ENCODE data around the gene ZDHHC4. TPM values are rescaled to one million over a fixed set of nuclear protein-coding genes. Genes with fewer than 3 reads are reported as not detected.

The ZDHHC4 gene
- polyA plus RNA-seq, 1 of the 3 experiments (the other 2 are of a cell fraction), result 169 TPM

GRCh38 chr7:6589829-6590644, 12.8 kb downstream of the ZDHHC4 start, which contains the start of gene INTS15 (continued):
- TF ChIP-seq YY1 (IDR thresholded peaks at IDR 0.05; ENCODE audit: low read depth), result 0 out of 2 replicates have a peak, but pooled peaks have one; percentile 23
- no peak for TF ChIP-seq RCOR1 (IDR thresholded peaks at IDR 0.05; ENCODE audit: low read length)
- TF ChIP-seq TCF12 (IDR thresholded peaks at IDR 0.05), result no peak
- peak; percentile 88 for TF ChIP-seq POLR2AphosphoS5 (IDR thresholded peaks at IDR 0.05; ENCODE audit: low read depth, low read length)
- TF ChIP-seq USF2 (IDR thresholded peaks at IDR 0.05; ENCODE audit: borderline replicate concordance, low read depth, low read length), result no peak
- TF ChIP-seq EP300 (IDR thresholded peaks at IDR 0.05; ENCODE audit: borderline replicate concordance in 1 of 2, low read depth in 1 of 2, low read length in 1 of 2), result peak in 1 of 2 experiments; percentile 26; a peak in 1 of 4 replicates
- TF ChIP-seq FOSL2 (IDR thresholded peaks at IDR 0.05; ENCODE audit: borderline replicate concordance, low read depth), result no peak
- TF ChIP-seq FOXJ3 (CRISPR knock-in tag; IDR thresholded peaks at IDR 0.05), result no peak
- TF ChIP-seq IRF3 (IDR thresholded peaks at IDR 0.05; ENCODE audit: low read depth, low read length), result no peak
- no peak for TF ChIP-seq RFX5 (IDR thresholded peaks at IDR 0.05; ENCODE audit: low read length)

- Histone ChIP-seq H3K9ac (peak overlapping the region; percentile 80), H3K4me1 (ENCODE audit: control insufficient read depth in 1 of 2, insufficient read depth in 2 of 2, low read depth in 1 of 2, low read length in 1 of 2) (peaks cover 2 to 7% of the 10 kb centered on the region in 2 experiments; a peak in 1 of 4 replicates), H3K27me3 (ENCODE audit: insufficient read depth) (no peaks in the 10 kb centered on the region), H3K4me3 (ENCODE audit: low read depth in 2 of 2, low read length in 1 of 2) (peak overlapping the region; percentile 63 to 99), H3K4me2 (peak overlapping the region; percentile 96), H4K20me1 (ENCODE audit: insufficient read depth) (no peaks in the 10 kb centered on the region), H3K79me2 (ENCODE audit: insufficient read depth) (peaks cover 30% of the 10 kb centered on the region), H3F3A (replicated peaks; ENCODE audit: insufficient read depth) (peaks cover 12% of the 10 kb centered on the region), H3K9me2 (no peaks in the 10 kb centered on the region), H2AFZ (ENCODE audit: low read depth) (peak overlapping the region; percentile 85), H3K27ac (ENCODE audit: low read depth in 2 of 2, low read length in 1 of 2) (peak overlapping the region; percentile 62 to 75; a peak in 3 of 4 replicates), H3K9me3 (no peaks in the 10 kb centered on the region), H3K36me3 (replicated peaks in 1 of 2; ENCODE audit: control insufficient read depth in 1 of 2, insufficient read depth in 2 of 2, low read length in 1 of 2) (peaks cover 25 to 66% of the 10 kb centered on the region in 2 experiments)
- TF ChIP-seq CTCF (IDR thresholded peaks at IDR 0.05) (no peak), RAD21 (IDR thresholded peaks at IDR 0.05; ENCODE audit: low read length) (0 out of 2 replicates have a peak, but pooled peaks have one; percentile 16), SIN3A (IDR thresholded peaks at IDR 0.05; ENCODE audit: borderline replicate concordance, low read depth, low read length) (peak; percentile 49; the same call in 1 of the 2 replicates)
- 19% methylated on average over 10 of the region's 10 CpGs for WGBS (ENCODE audit: low lambda C conversion rate)
- CTCF ChIA-PET, result interaction anchor here (0.9 to 4.2 kb wide), 23 partner anchors 10 to 340 kb away, joined by 3 to 65 read pairs (median 6); partner anchors contain the start of gene ZDHHC4
- POLR2A ChIA-PET, result interaction anchor here (0.7 to 2.9 kb wide), 6 partner anchors 10 to 54 kb away, joined by 3 to 16 read pairs (median 4); partner anchors contain the start of genes ZDHHC4, ZNF316 and ZNF853
- no peak for DNase-seq
Observed at GRCh38 chr7:6590645-6591110, 13.4 kb downstream of the ZDHHC4 start.
